HFFc6 (cell line): Measurements from ENCODE around the gene SUSD3. TPM values are rescaled to one million over a fixed set of nuclear protein-coding genes. Genes with fewer than 3 reads are reported as not detected.
A peak's percentile ranks its signal among the peaks of the same experiment; 100 is the strongest.

Source experiments
- DNase-seq: peaks from one replicate; pipeline ENCODE4 v3.0.0-alpha.2; 2018
- H3K27ac Mint-ChIP-seq: 2 replicates; pipeline ENCODE4 v1.8.0; 2020; ENCODE audit warnings: mild to moderate bottlenecking, mixed read lengths
- H3K27me3 Mint-ChIP-seq: 2 replicates; pipeline ENCODE4 v1.8.0; 2021; ENCODE audit warnings: mild to moderate bottlenecking, moderate library complexity, mixed read lengths; ENCODE audit not compliant: insufficient read depth
- H3K36me3 Mint-ChIP-seq: 2 replicates; pipeline ENCODE4 v1.8.0; 2021; ENCODE audit warnings: low read depth, mixed read lengths
- H3K4me1 Mint-ChIP-seq: 2 replicates; pipeline ENCODE4 v1.8.0; 2020; ENCODE audit warnings: low read depth, mixed read lengths
- H3K4me3 Mint-ChIP-seq: 2 replicates; pipeline ENCODE4 v1.8.0; 2020; ENCODE audit warnings: mild to moderate bottlenecking, moderate library complexity, mixed read lengths
- H3K9me3 Mint-ChIP-seq: 2 replicates; pipeline ENCODE4 v1.8.0; 2020; ENCODE audit warnings: mild to moderate bottlenecking, mixed read lengths
- CTCF ChIP-seq: fragments of 200-600 bp; sonication (generic); IDR thresholded peaks from 2 replicates; pipeline ENCODE4 v1.5.0; 2021; ENCODE audit warnings: antibody characterized with exemption, mild to moderate bottlenecking
- total RNA-seq, 6 experiments: library from RNA; stranded (reverse); fragmentation: NEBNext Ultra II Directional; extraction: Animal tissue kit (Norgen Biotek cat#: 25700); gene quantifications; 2 replicates in 1 of 6; 3 replicates in 5 of 6; pipeline ENCODE4 v1.2.3, GENCODE V29; 2021

The SUSD3 gene
- total RNA-seq, 6 experiments from 2014 or later = 0.28 to 0.76 TPM; not detected in 4

GRCh38 chr9:93119703-93119952 lies 61.1 kb downstream of the SUSD3 start:
- Mint-ChIP-seq H3K4me1 (peaks cover 14% of the 10 kb centered on the region), H3K36me3 (no peaks in the 10 kb centered on the region), H3K9me3 (no peaks in the 10 kb centered on the region), H3K4me3 (no peak overlapping the region), H3K27ac (peak overlapping the region; percentile 66), H3K27me3 (no peaks in the 10 kb centered on the region; the same call in 1 of the 2 replicates)
- no peak for DNase-seq
- no peak for TF ChIP-seq CTCF

GRCh38 chr9:93119953-93120845 lies 61.7 kb downstream of the SUSD3 start:
- H3K4me1 Mint-ChIP-seq = peaks cover 14% of the 10 kb centered on the region
- peak; percentile 68 for DNase-seq
- H3K4me3 Mint-ChIP-seq = 0 out of 2 replicates have a peak overlapping the region, but pooled peaks have one; percentile 12
- H3K36me3 Mint-ChIP-seq = no peaks in the 10 kb centered on the region
- H3K27ac Mint-ChIP-seq = peak overlapping the region; percentile 66
- no peaks in the 10 kb centered on the region; the same call in 1 of the 2 replicates for H3K27me3 Mint-ChIP-seq
- no peaks in the 10 kb centered on the region for H3K9me3 Mint-ChIP-seq
- peak; percentile 62 for TF ChIP-seq CTCF

GRCh38 chr9:93120846-93121315 lies 62.4 kb downstream of the SUSD3 start:
- no peaks in the 10 kb centered on the region; the same call in 1 of the 2 replicates for H3K27me3 Mint-ChIP-seq
- no peak overlapping the region for H3K4me3 Mint-ChIP-seq
- DNase-seq = no peak
- H3K4me1 Mint-ChIP-seq = peaks cover 14% of the 10 kb centered on the region
- no peaks in the 10 kb centered on the region for H3K9me3 Mint-ChIP-seq
- TF ChIP-seq CTCF = no peak
- H3K36me3 Mint-ChIP-seq = no peaks in the 10 kb centered on the region
- no peak overlapping the region for H3K27ac Mint-ChIP-seq

GRCh38 chr9:93121316-93122241 lies 63.1 kb downstream of the SUSD3 start:
- no peak for DNase-seq
- no peak for TF ChIP-seq CTCF
- no peak overlapping the region for H3K4me3 Mint-ChIP-seq
- H3K36me3 Mint-ChIP-seq = no peaks in the 10 kb centered on the region
- H3K27me3 Mint-ChIP-seq = no peaks in the 10 kb centered on the region; the same call in 1 of the 2 replicates
- no peak overlapping the region for H3K27ac Mint-ChIP-seq
- peaks cover 14% of the 10 kb centered on the region for H3K4me1 Mint-ChIP-seq
- H3K9me3 Mint-ChIP-seq = no peaks in the 10 kb centered on the region

- DNase-seq = no peak
- Mint-ChIP-seq H3K9me3 (no peaks in the 10 kb centered on the region), H3K27ac (no peak overlapping the region), H3K4me1 (peaks cover 14% of the 10 kb centered on the region), H3K27me3 (no peaks in the 10 kb centered on the region; the same call in 1 of the 2 replicates), H3K36me3 (no peaks in the 10 kb centered on the region), H3K4me3 (no peak overlapping the region)
- TF ChIP-seq CTCF = no peak
Measured at GRCh38 chr9:93122721-93123221, 64.3 kb downstream of the SUSD3 start.
